K562 (cell line): ENCODE measurements around the gene GPR108. TPM values are rescaled to one million over a fixed set of nuclear protein-coding genes. Genes with fewer than 3 reads are reported as not detected.

Source experiments
- GABPA ChIP-seq: fragments of 200-800 bp; sonication (Bioruptor generic); conservative IDR thresholded peaks from 2 replicates; pipeline ENCODE4 v1.6.1; 2016; ENCODE audit warnings: low read depth, missing genetic modification characterization, missing compliant biosample characterization
- KLF10 ChIP-seq: fragments of 250-450 bp; sonication (Bioruptor Pico); IDR thresholded peaks from 2 replicates; pipeline ENCODE4 v1.6.1; 2021; ENCODE audit warnings: matching md5 sums
- LEF1 ChIP-seq: fragments of 450-650 bp; IDR thresholded peaks from 2 replicates; pipeline ENCODE4 v1.6.1; 2016; ENCODE audit warnings: mild to moderate bottlenecking
- MYBL2 ChIP-seq, 2 experiments: fragments of 450-650 bp in 1 of 2; sonication (generic) in 1 of 2; formaldehyde crosslinking in 1 of 2; IDR thresholded peaks; 2 replicates each; pipeline versions ENCODE4 v1.6.1 to v1.8.1; 2017 to 2022; ENCODE audit warnings: borderline replicate concordance in 1 of 2, inconsistent platforms in 1 of 2, low read depth in 1 of 2, mild to moderate bottlenecking in 1 of 2, missing genetic modification reagents in 1 of 2, moderate library complexity in 1 of 2
- NFIC ChIP-seq: fragments of 450-650 bp; IDR thresholded peaks from 2 replicates; pipeline ENCODE4 v1.6.1; 2017; ENCODE audit warnings: mild to moderate bottlenecking, inconsistent platforms
- NR3C1 ChIP-seq: sonication (generic); formaldehyde crosslinking; IDR thresholded peaks from 2 replicates; pipeline ENCODE4 v1.8.1; 2022; ENCODE audit warnings: missing genetic modification reagents
- RBM14 ChIP-seq: fragments of 200-400 bp; formaldehyde crosslinking; IDR thresholded peaks from 2 replicates; pipeline ENCODE4 v1.6.1; 2018; ENCODE audit warnings: low read depth, mild to moderate bottlenecking, low read length, moderate library complexity, borderline replicate concordance; ENCODE audit not compliant: insufficient read depth
- SOX6 ChIP-seq: fragments of 450-650 bp; IDR thresholded peaks from 2 replicates; pipeline ENCODE4 v1.6.1; 2014; ENCODE audit warnings: mild to moderate bottlenecking
- XRCC4 ChIP-seq: IDR thresholded peaks from one replicate; pipeline ENCODE4 v1.6.1; 2011; ENCODE audit not compliant: insufficient read depth, insufficient read length; ENCODE audit errors: extremely low read depth
- ZFP36 ChIP-seq: fragments of 150-350 bp; IDR thresholded peaks from 2 replicates; pipeline ENCODE4 v1.6.1; 2018; ENCODE audit warnings: low read length, low read depth; ENCODE audit not compliant: partially characterized antibody
- ZFPM2 ChIP-seq: fragments of 250-450 bp; sonication (Bioruptor Pico); IDR thresholded peaks from 2 replicates; pipeline ENCODE4 v1.5.1; 2022; ENCODE audit warnings: mild to moderate bottlenecking
- ZNF146 ChIP-seq: IDR thresholded peaks from one replicate; pipeline ENCODE4 v1.6.1; 2018; ENCODE audit warnings: missing compliant biosample characterization; ENCODE audit not compliant: unreplicated experiment
- polyA plus RNA-seq, 8 experiments: library from polyadenylated mRNA; depleted of rRNA in 4 of 8; stranded (reverse) in 5 of 8; unstranded in 3 of 8; fragments of >200 nt; fragmentation: Nextera tagmentation in 2 of 8; fragmentation: Illumina TruSeq in 1 of 8; extraction: Ambion mirVana in 2 of 8; extraction: Trizol in 1 of 8; gene quantifications; 2 replicates each; pipeline versions ENCODE4 v1.2.1 to v1.2.3, GENCODE V29; 2011 to 2014; ENCODE audit warnings: inconsistent platforms in 1 of 8, missing spikeins in 1 of 8
- total RNA-seq, 7 experiments: library from RNA; depleted of rRNA in 6 of 7; stranded (reverse); fragments of >200 nt in 6 of 7; fragmentation: Illumina TruSeq in 2 of 7; extraction: Trizol in 2 of 7; gene quantifications; 2 replicates each; pipeline versions ENCODE4 v1.2.1 to v1.2.3, GENCODE V29; 2011 to 2021; ENCODE audit warnings: low replicate concordance in 1 of 7
- TF ChIP-seq, protein P1 (sequence below), 2 experiments: fragments of 450-650 bp in 1 of 2; sonication (generic) in 1 of 2; formaldehyde crosslinking in 1 of 2; IDR thresholded peaks; 2 replicates each; pipeline versions ENCODE4 v1.7.1 to v1.9.0; 2016 to 2022; ENCODE audit warnings: inconsistent platforms in 1 of 2, mild to moderate bottlenecking in 1 of 2, missing genetic modification reagents in 1 of 2
- TF ChIP-seq, protein P2 (sequence below): fragments of 450-650 bp; formaldehyde crosslinking; IDR thresholded peaks from 2 replicates; pipeline ENCODE4 v1.4.0; 2020; ENCODE audit warnings: mild to moderate bottlenecking, moderate library complexity
- TF ChIP-seq, protein P3 (sequence below): fragments of 250-450 bp; sonication (Bioruptor Pico); IDR thresholded peaks from 2 replicates; pipeline ENCODE4 v1.8.0; 2021; ENCODE audit warnings: mild to moderate bottlenecking, moderate library complexity

GPR108 gene
- total and polyA plus RNA-seq, 9 of the 15 experiments (the other 6 are each of a cell fraction or from before 2014, with no cell fraction given) = 2.4 to 33.2 (median 24.4) TPM

DNA sequence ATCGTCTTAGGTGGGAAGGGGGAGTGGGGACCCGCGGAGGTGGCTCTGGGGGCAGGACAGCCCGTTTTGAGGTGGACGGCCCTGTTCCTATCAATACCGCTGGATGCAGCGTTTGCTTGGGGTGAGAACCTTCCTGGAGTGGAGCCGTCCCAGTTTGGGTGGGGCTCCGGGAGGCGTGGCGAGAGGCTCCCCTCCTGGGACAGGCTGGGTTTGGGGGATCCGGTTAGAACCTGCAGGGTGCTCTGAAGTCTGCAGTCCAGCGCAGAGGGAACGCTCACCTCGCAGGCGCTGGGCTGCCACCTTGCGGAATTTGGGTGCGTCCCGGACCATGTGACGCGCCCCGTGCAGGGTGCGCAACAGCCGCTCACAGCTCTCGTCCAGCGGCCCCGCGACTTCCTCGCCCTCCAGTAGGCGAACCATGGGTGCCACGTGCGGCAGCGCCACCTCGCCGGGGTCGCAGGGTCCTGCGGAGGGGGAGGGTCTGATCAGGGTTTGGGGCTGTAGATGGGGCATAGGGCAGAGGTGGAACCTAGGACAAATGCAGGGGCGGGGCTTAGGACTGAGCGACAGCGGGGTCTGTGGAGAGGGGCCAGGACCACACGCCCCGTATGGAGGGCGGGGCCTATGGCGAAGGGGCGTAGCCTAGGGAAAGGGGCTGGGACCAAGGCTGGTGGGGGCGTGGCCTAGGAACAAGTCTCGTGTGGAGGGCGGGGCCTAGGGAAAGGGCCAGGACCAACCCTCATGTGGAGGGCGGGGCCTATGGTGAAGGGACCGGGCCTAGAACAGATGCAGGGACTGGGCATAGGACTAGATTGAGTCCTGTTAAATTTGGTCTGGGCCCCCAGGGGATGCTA, 16.0 kb upstream of the GPR108 start (continued):
- TF ChIP-seq, protein P1, sequence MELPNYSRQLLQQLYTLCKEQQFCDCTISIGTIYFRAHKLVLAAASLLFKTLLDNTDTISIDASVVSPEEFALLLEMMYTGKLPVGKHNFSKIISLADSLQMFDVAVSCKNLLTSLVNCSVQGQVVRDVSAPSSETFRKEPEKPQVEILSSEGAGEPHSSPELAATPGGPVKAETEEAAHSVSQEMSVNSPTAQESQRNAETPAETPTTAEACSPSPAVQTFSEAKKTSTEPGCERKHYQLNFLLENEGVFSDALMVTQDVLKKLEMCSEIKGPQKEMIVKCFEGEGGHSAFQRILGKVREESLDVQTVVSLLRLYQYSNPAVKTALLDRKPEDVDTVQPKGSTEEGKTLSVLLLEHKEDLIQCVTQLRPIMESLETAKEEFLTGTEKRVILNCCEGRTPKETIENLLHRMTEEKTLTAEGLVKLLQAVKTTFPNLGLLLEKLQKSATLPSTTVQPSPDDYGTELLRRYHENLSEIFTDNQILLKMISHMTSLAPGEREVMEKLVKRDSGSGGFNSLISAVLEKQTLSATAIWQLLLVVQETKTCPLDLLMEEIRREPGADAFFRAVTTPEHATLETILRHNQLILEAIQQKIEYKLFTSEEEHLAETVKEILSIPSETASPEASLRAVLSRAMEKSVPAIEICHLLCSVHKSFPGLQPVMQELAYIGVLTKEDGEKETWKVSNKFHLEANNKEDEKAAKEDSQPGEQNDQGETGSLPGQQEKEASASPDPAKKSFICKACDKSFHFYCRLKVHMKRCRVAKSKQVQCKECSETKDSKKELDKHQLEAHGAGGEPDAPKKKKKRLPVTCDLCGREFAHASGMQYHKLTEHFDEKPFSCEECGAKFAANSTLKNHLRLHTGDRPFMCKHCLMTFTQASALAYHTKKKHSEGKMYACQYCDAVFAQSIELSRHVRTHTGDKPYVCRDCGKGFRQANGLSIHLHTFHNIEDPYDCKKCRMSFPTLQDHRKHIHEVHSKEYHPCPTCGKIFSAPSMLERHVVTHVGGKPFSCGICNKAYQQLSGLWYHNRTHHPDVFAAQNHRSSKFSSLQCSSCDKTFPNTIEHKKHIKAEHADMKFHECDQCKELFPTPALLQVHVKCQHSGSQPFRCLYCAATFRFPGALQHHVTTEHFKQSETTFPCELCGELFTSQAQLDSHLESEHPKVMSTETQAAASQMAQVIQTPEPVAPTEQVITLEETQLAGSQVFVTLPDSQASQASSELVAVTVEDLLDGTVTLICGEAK (IDR thresholded peaks at IDR 0.05) = no peak
- TF ChIP-seq, protein P1 (CRISPR knock-in tag; IDR thresholded peaks at IDR 0.05) = no peak
- TF ChIP-seq XRCC4 (no peak), RBM14 (no peak), ZFPM2 (CRISPR knock-in tag) (no peak), NFIC (peak; percentile 41), GABPA (tag) (peak; percentile 40), ZFP36 (no peak), KLF10 (CRISPR knock-in tag) (no peak), ZNF146 (CRISPR knock-in tag) (no peak), NR3C1 (CRISPR knock-in tag) (no peak), LEF1 (peak; percentile 45; the same call in 1 of the 2 replicates), SOX6 (peak; percentile 59; the same call in 1 of the 2 replicates), MYBL2 (IDR thresholded peaks at IDR 0.05; ENCODE audit: low read depth) (no peak), MYBL2 (CRISPR knock-in tag; IDR thresholded peaks at IDR 0.05; ENCODE audit: borderline replicate concordance) (no peak)
- TF ChIP-seq, protein P2, sequence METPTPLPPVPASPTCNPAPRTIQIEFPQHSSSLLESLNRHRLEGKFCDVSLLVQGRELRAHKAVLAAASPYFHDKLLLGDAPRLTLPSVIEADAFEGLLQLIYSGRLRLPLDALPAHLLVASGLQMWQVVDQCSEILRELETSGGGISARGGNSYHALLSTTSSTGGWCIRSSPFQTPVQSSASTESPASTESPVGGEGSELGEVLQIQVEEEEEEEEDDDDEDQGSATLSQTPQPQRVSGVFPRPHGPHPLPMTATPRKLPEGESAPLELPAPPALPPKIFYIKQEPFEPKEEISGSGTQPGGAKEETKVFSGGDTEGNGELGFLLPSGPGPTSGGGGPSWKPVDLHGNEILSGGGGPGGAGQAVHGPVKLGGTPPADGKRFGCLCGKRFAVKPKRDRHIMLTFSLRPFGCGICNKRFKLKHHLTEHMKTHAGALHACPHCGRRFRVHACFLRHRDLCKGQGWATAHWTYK (CRISPR knock-in tag) = peak; percentile 83; the same call in 1 of the 2 replicates
- TF ChIP-seq, protein P3, sequence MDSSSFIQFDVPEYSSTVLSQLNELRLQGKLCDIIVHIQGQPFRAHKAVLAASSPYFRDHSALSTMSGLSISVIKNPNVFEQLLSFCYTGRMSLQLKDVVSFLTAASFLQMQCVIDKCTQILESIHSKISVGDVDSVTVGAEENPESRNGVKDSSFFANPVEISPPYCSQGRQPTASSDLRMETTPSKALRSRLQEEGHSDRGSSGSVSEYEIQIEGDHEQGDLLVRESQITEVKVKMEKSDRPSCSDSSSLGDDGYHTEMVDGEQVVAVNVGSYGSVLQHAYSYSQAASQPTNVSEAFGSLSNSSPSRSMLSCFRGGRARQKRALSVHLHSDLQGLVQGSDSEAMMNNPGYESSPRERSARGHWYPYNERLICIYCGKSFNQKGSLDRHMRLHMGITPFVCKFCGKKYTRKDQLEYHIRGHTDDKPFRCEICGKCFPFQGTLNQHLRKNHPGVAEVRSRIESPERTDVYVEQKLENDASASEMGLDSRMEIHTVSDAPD (CRISPR knock-in tag) = no peak
